Brain microvascular endothelial cell (primary cell): ENCODE measurements around the gene ATP5MG.

Source experiments
- DNase-seq: peaks from one replicate; pipeline ENCODE4 v3.0.0-alpha.2; 2020
- H3K27ac ChIP-seq: fragments of 250-450 bp; sonication (Bioruptor Pico); 2 replicates; pipeline ENCODE4 v1.5.1; 2020; ENCODE audit warnings: mild to moderate bottlenecking, moderate library complexity
- H3K27me3 ChIP-seq: fragments of 250-450 bp; sonication (Bioruptor Pico); replicated peaks from 2 replicates; pipeline ENCODE4 v1.5.1; 2020; ENCODE audit warnings: mild to moderate bottlenecking
- H3K36me3 ChIP-seq: fragments of 250-450 bp; sonication (Bioruptor Pico); replicated peaks from 2 replicates; pipeline ENCODE4 v1.5.1; 2020; ENCODE audit warnings: mild to moderate bottlenecking
- H3K4me3 ChIP-seq: 2 replicates; pipeline ENCODE4 v1.5.1; 2011; ENCODE audit warnings: low read depth, mild to moderate bottlenecking, control low read depth, low read length, moderate library complexity
- in situ Hi-C: cut with HindIII; loops from 2 replicates; pipeline ENCODE4 v1.10.0; 2017; ENCODE audit warnings: low sequenced_read_pairs, low pct_ligation_motif_present
- TF ChIP-seq, protein P1 (sequence below): IDR thresholded peaks from 2 replicates; pipeline ENCODE4 v1.5.1; 2011; ENCODE audit warnings: low read depth, mild to moderate bottlenecking, moderate library complexity, low read length, control low read depth, inconsistent platforms; ENCODE audit errors: missing control alignments

ATP5MG gene

DNA sequence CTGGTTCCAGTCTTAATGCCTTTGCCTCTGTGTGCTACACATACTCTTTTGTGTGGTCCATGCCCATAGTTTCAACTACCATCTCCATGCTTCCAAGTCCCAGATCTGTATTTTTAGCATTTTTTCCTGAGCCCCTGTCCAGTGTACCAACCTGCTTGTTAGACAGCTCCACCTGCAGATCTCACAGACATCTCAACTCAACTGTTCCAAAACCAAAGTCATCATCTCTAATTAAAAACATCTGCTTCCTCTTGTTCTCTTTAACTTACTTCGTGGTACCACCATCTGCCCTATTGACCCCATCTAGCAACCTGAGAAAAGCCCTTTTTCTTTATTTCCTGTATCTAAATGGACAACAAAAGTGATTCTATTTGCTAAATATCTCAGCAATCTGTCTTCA, 26.3 kb downstream of the ATP5MG start:
- TF ChIP-seq, protein P1, sequence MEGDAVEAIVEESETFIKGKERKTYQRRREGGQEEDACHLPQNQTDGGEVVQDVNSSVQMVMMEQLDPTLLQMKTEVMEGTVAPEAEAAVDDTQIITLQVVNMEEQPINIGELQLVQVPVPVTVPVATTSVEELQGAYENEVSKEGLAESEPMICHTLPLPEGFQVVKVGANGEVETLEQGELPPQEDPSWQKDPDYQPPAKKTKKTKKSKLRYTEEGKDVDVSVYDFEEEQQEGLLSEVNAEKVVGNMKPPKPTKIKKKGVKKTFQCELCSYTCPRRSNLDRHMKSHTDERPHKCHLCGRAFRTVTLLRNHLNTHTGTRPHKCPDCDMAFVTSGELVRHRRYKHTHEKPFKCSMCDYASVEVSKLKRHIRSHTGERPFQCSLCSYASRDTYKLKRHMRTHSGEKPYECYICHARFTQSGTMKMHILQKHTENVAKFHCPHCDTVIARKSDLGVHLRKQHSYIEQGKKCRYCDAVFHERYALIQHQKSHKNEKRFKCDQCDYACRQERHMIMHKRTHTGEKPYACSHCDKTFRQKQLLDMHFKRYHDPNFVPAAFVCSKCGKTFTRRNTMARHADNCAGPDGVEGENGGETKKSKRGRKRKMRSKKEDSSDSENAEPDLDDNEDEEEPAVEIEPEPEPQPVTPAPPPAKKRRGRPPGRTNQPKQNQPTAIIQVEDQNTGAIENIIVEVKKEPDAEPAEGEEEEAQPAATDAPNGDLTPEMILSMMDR, result no peak
- Histone ChIP-seq H3K36me3 (no peaks in the 10 kb centered on the region), H3K4me3 (no peak overlapping the region), H3K27me3 (no peaks in the 10 kb centered on the region), H3K27ac (no peak overlapping the region)
- no peak for DNase-seq
- in situ Hi-C loops, result no loop called here

DNA sequence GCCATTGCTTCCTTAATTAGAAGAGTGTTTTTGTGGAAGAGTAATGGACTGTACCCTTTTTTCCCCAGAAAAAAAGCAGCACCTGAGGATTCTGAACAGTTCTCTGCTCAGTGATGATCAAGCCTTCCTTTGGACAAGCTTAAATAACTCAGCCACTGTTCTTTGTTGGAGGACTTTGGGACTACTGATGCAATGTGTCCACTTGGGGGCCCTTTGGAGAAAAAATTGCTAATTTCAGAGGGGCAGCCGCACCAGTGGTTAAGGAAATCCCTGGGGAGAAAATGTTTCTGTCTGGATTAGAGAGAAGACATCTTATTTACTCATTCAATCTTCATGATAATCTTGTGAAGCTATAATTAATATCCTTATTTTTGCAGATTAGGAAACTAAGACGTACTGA, 29.6 kb downstream of the ATP5MG start:
- in situ Hi-C loops, result no loop called here
- no peak overlapping the region for H3K4me3 ChIP-seq
- DNase-seq, result no peak
- H3K27me3 ChIP-seq, result no peaks in the 10 kb centered on the region
- H3K27ac ChIP-seq, result no peak overlapping the region
- TF ChIP-seq, protein P1, result peak; percentile 40
- H3K36me3 ChIP-seq, result no peaks in the 10 kb centered on the region

DNA sequence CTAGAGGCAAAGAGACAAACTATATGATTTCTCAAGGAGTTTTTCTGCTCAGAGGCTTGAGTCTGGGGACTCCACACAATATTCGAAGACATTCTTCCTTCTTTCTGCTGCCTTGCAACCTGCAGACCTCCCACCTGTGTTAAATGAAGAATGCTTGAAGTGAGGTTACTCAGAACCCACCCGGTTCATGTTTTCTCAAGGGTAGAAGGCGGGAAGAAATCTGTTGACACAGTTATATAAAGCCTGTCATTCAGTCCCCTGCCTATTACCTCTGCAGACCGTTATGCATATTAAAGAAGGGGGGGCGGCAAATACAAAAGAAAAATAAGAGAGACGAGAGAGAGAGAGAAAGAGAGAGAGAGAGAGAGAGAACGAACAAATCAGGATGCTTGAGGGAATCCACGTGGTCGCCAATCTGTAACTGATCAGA, 32.7 kb downstream of the ATP5MG start:
- H3K27me3 ChIP-seq, result no peaks in the 10 kb centered on the region
- in situ Hi-C loops, result no loop called here
- H3K36me3 ChIP-seq, result no peaks in the 10 kb centered on the region
- DNase-seq, result no peak
- peak overlapping the region; percentile 70 for H3K4me3 ChIP-seq
- TF ChIP-seq, protein P1, result no peak
- no peak overlapping the region for H3K27ac ChIP-seq

DNA sequence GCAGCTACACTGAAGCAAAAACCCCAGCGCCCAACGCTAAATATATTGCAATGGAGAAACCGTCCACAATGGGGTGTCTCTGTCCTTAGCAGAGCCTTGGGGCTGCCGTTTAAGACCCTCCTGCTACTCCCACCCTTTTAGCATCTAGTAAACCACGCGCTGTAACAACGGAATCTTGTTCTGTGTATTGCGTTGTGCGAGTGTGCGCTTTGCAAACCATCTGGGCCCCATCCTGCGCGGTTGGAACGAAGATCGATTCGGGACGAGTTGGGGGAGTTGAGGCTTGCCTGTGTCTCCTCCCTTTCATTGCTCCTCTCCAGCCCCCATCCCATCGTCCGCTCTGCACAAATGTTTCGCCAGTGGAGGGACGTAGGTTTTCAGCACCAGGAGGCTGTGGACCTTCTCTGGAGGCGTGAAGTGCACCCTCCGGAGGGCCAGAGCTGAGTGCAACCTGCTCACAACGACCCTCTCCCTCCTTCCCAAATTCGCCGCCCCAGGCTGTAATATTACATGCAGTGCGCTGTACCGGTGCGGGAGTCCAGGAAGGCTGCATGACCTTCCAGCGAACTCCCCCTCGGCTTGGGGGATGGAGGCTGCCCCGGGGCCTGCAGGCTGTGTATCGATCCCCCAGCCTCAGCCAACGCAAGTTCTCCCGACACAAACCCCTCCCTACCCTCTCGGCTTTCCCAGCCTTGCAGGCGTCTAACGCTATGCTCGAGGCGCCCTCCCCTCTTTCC, 33.3 kb downstream of the ATP5MG start:
- no peaks in the 10 kb centered on the region for H3K36me3 ChIP-seq
- DNase-seq, result no peak

DNA sequence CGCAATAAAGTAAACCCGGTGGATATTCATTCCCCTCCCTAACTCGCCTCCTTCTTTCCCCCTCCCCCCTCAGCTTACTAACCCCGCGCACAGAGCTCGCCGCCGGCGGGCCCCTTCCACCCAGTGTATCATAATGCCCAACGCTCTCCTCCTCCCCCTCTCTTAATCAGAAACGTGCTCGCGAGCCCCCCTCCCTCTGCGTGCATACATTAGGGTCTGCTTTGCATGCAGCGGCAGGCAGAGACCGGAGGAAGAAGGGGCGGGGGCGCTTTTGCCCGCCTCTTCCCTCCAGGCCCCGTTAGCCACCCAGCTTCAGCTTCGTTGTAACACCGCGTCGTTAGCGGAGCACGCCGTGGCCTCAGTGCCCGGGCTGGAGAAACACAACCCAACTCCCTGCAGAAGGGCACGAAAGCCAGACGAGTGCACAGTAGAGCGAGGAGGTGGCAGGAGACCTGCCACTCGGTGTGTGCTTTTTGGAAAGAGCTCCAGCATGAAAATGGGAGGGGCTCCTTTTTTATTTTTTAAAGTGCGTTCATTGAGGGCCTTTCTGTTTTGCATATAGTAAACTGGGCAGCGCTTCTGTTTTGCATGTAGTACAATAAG, 34.0 kb downstream of the ATP5MG start:
- H3K27ac ChIP-seq, result no peak overlapping the region
- in situ Hi-C loops, result no loop called here
- TF ChIP-seq, protein P1, result no peak
- DNase-seq, result no peak
- peak overlapping the region; percentile 70 for H3K4me3 ChIP-seq
- no peaks in the 10 kb centered on the region for H3K27me3 ChIP-seq
- no peaks in the 10 kb centered on the region for H3K36me3 ChIP-seq

More for the DNA sequence above, 33.3 kb downstream of the ATP5MG start:
- H3K4me3 ChIP-seq, result peak overlapping the region; percentile 70
- in situ Hi-C loops, result no loop called here
- TF ChIP-seq, protein P1, result peak; percentile 5
- H3K27me3 ChIP-seq, result no peaks in the 10 kb centered on the region
- H3K27ac ChIP-seq, result no peak overlapping the region
